Activated T-helper 9 cell treated with anti-CD3 and anti-CD28 coated beads, Interleukin-2, amount 50 U/mL, for 16 hours (primary cell): ENCODE results near the gene LRGUK.

ENCODE experiments used
- DNase-seq: peaks from one replicate; pipeline ENCODE4 v3.0.0-alpha.2; 2020; ENCODE audit warnings: low read depth

Gene LRGUK

DNA sequence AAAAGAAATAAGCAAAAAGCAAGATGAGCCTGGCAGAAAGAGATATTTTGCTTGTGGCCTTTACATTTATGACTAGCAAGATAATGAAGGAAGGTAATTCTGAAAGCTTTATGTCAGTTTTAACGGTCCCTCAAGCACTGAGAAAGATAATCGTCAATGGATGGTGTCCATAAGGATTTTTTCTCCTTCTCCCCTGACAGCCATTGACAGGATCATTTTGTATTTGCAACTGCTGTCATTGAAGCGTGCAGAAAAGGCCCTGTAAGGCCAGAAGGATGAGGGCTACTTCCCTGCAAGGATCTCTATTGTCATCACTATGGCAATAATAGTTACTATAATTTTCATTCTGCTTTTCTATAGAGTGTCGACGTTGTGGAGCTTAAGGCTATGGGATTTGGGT lies 994 bp upstream of the LRGUK start:
- DNase-seq, result no peak

DNA sequence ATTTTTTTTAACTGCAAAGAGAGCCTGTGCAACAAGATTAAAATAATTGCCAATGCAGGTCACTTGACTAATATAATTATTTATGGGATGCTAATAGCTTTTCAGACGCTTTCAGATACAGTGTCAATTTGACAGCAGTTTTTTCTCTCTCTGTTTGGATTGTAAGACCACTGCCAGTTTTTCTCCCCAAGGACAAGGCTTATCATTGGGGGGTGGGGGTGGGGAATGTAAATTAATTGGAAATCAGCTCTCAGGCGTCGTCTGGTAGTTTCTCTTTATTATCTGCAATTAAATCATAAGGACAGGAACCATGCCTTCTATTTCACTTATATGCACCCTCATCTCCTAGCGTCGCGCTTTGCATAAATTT lies 559 bp upstream of the LRGUK start:
- DNase-seq, result no peak

DNA sequence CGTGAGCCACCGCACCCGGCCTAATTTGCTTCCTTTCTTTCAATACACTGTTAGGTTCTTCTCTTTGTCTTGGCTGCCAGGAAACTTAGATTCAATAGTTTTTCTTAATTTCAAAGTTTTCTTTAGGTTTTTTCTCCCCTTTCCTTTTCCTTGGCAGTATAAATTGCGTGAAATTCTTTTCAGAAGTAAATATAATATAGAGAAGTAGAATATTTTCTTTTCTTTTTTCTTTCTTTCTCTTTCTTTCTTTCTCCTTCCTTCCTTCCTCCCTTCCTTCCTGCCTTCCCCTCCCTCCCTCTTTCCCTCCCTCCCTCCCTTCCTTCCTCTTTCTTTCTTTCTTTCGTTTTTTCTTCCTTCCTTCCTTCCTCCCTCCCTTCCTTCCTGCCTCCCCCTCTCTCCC lies 1.7 kb downstream of the LRGUK start:
- DNase-seq, result no peak

DNA sequence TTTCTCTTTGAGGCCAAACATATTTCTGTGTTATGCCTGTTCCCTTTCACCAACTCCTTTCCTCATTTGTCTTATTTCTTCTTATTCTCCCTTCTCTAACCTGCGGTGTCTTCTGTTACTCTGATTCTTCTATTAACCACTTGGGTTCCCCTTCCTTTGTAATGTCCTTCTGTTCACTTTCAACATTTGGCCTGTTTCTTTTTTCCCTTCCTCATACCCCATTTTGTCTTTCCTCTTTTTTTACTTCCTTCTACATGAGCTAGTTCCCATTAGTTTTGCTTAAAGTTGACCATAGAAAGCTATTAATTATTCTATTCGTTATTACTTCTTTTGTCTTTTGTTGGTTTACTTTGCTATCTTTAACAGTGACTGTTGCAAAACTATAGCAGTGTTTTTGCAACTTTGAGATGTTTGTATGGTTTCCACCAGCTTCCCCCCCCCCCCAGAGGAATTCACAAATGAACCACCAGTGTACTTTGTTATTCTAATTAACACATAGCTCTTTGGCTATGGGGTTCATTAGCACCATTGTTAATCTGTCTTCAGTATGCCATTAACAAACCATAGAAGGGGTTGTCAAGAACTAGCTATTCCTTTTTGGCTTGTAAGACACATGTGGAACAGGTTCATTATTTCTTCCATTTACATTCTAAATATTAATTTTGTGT lies 2.9 kb downstream of the LRGUK start:
- DNase-seq, result no peak

DNA sequence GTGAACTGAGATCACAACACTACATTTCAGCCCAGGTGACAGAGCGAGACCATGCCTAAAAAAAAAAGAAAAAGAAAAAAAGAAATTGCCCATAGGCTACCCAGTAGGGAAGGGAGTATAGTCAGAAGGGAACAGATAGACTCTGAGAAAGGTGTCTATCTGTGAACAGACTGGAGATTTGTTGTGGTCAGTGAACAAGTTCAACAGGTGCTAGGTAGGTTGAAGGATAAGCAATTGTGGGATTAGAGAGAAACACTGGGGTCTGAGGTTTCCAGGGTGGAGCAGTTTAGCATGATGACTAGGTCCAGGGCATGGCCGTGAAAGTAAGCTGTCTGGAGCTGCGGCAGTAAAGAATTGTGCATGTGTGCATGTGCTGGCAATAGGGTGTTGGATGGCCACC lies 6.9 kb downstream of the LRGUK start:
- no peak for DNase-seq

DNA sequence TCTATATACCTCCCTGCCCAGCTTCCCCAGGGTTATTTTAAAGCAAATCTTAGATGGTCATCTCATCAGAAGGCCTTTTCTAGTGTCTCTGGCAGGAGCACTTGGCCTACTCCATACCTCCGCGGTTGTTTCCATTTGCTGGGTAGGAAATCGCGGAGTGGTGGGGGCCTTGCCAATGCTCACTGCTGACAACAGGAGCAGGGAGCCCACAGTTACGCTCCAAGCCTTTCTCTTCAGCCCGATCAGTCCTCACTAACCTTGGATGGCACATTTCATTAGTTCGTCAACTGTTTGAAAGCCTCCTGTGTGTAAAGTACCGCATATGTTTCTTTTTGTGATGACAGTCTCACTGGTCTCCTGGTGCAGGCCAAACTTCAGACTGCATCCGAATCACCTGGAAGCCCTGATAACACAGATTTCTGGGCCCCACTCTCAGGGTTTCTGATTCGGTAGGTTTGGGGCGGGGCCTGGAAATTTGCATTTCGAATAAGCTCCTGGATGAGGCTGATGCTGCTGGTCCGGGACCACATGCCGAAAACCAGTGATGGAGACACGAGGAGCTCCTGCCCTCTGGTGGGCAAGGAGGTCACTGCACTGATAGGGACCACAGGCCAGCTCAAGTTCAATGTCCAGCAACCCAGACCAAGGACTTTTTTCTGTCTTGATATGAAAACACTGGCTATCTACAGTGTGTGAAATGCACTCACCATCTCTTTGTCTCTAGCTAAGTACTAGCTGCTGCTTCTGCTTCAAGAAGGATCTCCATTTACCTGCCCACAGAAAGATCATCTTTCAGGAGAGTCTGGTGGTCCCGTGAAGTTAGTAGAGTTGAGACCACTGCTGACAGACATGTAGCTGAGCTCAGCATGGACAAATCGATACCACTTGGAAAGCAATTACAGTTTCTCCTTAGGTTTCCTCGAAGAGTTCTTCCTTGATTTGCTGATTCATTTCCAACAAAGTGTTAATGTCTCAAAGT lies 14.0 kb downstream of the LRGUK start:
- peak; percentile 21 for DNase-seq

DNA sequence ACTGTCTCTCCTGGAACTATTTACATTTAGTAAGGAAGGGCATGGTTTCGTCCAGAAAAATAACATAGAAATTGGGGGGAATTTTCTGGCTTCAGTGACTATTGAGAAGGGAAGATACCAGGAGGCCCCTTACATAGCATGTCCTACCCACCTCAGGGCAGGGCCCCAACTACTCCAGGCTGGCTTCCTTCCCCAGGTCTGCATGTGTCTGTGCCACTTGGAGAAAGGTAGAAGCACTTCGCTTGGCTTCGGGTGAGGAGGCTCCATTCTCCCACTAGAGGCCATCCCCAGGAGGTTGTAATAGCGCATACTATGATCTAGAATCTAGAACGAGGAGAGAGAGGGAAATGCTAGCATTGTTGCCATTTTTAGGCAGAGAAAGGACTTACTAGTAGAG lies 14.7 kb downstream of the LRGUK start:
- DNase-seq, result no peak

DNA sequence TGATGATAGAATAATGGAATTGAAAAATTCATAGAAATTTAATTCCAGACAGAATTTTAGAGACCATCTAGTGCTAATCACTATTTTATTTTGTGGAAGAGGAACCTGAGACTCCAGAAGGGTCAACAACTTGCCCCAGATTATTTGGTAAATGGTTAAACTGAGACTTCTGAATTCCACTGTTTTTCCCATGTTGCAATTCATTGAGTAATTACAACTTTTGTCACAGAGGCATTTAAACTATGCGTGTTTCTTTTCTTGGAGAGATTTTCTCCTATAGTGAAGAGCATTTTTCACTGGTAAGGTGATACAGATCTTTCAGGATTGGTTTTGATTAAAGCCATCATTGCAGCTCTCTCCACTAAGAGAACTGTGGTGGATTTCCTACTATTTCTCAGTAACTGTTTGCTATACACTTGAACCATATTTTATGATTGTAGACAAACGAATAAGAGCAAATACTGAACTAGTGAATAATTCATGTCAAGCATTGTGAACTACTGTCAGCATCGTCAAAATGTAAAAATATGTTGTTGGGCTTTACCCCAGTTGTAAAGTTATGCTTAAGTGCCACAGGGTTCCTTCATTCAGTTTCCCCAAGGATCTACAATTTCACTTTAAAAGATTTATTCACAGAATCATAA lies 26.5 kb downstream of the LRGUK start:
- no peak for DNase-seq

DNA sequence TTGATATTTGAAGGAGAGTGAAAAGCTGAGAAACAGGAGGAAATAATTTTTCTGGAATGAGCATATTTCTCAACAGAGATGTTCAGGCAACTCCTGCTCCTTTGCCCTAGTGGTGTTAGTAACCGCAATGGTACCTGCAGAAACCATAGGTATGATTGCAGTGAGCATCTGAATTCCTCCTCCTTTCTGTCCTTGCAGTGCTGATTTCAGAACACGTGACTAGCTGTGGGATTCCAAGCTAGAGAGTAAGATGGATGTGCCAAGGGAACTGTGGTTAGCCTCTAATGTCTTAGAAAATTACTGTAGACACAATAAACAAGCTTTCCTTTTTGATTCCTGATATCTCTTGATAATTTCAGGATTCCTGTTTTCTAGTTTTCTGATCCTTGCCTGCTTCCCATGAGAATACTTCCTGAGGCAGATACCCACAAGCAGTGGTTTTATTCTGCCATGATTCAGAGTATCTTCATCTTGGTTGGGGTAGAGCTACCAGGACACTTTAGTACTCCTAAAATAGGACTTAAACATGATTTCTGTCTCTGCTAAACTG lies 27.5 kb downstream of the LRGUK start:
- DNase-seq, result no peak

DNA sequence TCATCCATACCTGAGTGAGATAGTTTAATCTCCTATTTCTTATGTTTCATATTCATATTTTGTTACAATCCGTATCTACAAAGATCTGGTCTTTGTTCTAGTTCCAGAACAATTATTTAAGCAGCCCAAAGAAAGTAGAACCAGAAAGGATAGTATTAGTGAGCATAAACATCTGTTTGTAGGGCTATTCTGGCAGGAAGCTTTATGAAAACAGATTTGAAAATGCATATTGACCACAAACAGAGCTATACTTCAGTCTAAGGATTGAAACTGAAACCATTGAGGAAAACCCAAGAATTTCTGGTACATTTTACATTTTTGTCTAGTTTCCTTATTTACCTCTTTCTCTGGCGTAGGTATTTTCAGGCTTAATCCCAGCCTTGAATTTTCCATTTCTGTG lies 28.1 kb downstream of the LRGUK start:
- DNase-seq, result no peak

DNA sequence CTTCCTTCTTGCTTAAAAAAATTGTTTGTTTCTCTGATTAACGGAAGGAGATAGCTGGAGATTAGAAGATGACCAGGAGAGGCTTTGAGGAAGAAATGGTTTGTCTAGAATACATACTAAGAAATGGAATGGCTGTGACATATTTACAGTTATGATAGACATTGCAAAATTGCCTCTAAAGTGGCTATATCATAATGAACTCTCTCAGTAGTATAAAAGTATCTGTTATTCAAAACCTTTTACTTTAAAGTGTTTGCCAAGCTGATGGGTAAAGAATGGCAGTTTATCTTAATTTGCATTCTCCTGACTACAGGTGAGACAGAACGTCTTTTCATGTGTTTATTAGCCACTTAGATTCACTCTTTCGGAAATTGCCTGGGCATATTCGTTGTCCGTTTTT lies 28.7 kb downstream of the LRGUK start:
- DNase-seq, result no peak

DNA sequence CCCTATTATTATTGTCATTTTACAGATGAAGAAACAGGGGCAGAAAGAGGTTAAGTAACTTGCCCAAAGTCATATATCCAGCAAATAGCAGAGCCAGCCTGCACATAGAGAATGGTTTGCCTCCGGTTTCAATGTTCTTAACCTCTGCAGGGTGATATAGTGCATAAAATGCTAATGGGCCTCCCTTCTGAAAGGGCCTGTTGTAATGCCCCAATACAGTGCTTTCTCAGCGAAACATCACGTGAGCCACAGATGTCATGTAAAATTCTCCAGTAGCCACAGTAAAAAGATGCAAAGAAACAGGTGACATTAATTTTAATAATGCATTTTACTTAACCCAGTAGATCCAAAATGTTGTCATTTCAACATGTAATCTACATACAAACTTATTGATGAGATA lies 38.1 kb downstream of the LRGUK start:
- no peak for DNase-seq

DNA sequence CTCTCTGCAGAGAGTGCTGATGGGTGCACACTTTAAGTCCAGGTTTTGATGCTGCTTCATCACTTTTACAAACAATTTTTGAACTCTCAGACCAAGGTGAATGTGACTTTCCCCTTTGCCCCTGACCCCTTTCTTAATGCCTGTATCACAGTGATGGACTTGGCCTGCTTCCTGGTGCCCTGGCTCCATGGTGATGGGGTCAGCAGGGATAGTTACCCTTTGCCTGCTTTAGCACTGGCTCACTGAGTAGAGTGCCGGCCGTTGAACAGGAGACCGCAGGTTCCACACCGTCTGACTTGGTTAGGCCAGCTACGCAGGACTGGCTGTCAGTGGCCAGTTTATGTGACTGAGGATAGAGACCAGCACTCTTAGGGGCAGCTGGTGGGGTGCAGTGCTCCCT lies 40.1 kb downstream of the LRGUK start:
- no peak for DNase-seq

DNA sequence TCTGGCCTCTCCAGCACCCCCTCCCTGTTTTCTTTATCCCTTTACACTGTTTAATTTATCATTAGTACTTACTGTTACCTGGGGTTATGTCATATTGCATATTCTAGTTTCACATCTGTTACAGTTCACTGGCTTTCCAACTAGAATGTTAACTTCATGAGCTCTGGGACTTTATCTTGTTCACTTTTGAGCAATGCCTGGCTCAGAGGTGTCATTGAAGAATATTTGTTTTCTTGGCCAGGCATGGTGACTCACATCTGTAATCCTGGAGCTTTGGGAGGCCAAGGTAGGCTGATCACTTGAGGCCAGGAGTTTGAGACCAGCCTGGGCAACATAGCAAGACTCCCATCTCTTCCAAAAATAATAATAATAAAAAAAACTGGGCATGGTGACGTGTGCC lies 40.7 kb downstream of the LRGUK start:
- no peak for DNase-seq

DNA sequence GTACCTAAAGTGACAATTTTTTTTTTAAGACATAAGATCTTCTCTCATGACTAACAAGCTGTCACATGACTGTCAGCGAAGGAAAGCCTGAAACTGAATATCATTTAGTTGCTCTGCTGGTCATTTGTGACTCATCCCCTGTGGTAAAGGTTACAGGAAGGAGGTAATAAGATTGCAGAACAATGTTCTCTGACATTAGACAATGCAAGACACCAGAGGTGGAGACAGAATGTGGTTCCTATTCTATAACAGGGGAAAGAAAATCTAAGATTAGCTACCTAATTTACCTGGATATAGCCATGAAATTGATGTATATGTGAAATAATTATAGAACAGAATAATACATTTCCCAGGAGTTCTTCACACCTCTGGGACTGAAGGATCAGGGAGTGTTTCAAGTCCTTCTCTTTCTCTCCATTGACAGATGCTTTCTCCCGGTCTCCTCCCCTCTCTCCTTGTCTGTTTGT lies 47.7 kb downstream of the LRGUK start:
- DNase-seq, result no peak

DNA sequence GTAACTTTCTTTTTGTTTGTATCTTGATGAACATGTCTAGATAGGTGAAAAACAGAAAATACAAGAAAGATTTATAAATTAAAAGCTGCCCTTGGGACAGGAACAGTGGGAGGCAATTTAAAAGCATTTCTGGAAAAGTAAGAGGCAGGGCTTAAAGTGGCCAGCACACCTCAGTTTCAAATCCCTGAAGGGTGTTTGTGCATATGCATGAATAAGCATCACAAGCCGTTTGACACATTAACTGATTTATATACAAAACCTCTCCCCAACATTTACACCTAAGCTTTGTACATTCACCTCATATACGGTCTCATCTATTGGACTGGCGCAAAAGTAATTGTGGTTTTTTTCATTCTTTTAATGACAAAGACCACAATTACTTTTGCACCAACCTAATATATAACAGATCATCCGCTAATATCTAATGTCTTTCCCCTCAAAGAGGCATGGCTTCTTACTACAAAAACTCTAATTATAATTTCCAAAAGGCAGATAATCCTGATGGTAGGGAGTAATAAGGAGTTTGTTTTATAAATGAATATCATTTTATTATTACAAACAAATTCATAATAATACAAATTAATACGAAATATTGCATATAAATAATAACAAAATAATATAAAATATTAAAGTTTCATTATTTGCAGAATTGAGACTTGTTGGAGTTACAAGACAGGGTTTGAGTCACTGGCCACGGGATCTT lies 48.3 kb downstream of the LRGUK start:
- DNase-seq, result no peak

DNA sequence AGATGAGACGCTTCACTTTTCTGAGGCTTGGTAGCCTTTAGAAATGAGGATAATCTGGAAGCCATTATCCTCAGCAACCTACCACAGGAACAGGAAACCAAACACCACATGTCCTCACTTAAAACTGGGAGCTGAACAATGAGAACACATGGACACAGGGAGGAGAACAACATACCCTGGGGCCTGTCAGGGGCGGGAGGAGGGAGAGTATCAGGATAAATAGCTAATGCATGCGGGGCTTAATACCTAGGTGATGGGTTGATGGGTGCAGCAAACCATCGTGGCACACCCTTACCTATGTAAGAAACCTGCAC lies 48.9 kb downstream of the LRGUK start:
- DNase-seq, result no peak

DNA sequence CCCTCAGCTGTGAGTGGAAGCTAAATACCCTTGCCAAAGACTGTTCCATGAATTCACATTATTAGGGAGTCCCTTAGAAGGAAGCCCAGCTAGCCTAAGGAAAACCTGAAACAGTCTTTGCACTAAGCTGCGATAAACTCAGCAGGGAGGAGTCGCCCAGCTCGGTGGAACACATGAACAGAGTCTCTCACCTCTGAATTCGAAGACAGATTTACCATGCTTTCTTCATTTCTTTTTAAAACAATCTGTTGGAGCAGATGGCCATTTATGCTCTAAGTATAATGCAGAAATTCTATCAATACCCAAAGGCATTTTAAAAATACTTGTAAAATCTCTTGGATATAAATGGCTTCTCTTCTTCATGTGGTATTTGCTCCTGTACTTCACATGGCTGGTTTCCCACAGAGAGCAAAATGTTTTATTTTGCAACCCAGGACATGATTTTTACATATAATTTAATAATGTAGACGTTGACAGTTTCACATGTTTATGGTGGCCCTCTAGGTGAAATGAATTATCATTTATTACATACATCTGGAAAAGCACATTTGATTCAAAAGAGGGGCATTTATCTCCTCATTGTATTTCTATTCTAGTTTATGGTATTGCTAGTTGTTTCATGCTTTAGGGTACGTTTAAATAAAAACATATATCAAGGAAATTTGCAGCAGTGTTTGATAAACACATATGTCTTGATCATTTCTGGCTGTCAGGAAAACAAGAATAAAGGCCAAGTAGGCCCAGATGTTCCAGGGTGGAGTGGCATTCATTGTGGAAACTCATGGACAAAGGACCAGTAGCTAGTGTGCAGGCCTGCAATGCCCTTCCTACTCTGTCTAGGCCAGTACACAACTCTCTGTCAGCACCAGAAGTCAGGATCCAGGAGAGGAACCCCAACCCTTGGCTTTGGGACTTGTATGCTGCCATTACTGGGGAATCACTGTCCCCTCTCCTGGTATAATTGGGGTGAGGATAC lies 52.2 kb downstream of the LRGUK start:
- DNase-seq, result no peak

DNA sequence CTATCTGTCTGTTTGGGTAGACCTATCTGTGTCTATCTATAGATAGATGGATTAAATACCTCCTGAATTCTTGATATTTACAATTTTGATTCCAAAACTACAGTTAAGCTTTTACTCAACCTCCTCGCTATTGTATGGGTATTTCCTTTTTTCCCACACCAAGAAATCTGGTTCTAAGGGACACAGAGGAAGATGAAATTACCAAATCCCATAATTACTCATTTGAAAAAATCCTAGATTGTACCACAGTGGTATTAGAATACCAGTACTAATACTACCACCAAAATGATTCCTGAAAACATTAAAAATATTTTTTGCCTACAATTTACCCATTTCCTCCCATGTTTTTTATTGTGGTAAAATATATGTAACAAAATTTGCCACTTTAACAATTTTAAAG lies 53.2 kb downstream of the LRGUK start:
- no peak for DNase-seq

DNA sequence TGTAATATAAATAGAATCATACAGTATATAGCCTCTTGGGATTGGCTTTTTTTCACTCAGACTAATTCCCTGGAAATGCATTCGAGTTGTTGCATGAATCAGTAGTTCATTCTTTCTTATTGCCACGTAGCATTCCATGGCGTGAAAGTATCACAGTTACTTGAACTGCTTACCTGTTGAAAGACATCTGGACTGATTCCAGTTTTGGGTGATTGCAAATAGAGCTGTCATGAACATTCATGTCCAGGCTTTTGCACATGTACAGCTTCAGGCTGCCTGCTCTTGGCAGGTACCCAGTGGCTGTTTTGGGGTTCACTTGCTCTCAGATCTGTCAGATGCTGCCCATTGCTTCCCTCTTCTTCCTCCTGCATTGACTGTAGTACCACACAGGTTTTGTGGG lies 54.9 kb downstream of the LRGUK start:
- no peak for DNase-seq

DNA sequence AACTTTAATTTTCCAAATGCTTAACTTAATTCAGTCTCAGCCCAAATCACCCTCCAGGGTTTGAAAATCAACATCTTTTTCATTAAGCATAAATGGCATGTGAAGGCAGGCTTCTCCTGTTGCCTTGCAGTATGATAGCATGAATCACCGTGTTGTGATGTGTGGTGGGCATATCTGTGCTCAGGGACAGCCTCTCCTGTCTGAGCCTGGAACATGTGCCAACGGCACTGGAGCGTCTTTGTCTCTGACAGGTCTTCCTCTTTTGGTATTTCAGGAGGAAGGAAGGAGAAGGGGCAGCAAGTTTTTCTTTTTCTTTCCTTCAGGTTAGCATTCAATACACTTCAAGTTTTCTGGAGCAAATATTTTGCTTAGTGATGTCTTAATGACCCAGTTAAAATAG lies 57.6 kb downstream of the LRGUK start:
- DNase-seq, result no peak
